Ectodermal cell (in vitro differentiated cells): ENCODE measurements around the gene PTGES3L.
A peak's percentile ranks its signal among the peaks of the same experiment; 100 is the strongest.

Source experiments
- H3K27ac ChIP-seq: 2 replicates; pipeline ENCODE4 v1.7.0; 2013; ENCODE audit warnings: mild to moderate bottlenecking, low read depth, low read length; ENCODE audit not compliant: insufficient read depth, poor library complexity, severe bottlenecking
- H3K27me3 ChIP-seq: 2 replicates; pipeline ENCODE4 v1.7.0; 2013; ENCODE audit warnings: mild to moderate bottlenecking, low read length; ENCODE audit not compliant: insufficient read depth, control insufficient read depth, poor library complexity, severe bottlenecking
- H3K36me3 ChIP-seq: one replicate; pipeline ENCODE4 v1.7.0; 2013; ENCODE audit warnings: low read length; ENCODE audit not compliant: control insufficient read depth, insufficient read depth
- H3K4me1 ChIP-seq: one replicate; pipeline ENCODE4 v1.7.0; 2013; ENCODE audit warnings: low read length; ENCODE audit not compliant: control insufficient read depth, insufficient read depth
- H3K4me3 ChIP-seq: 2 replicates; pipeline ENCODE4 v1.7.0; 2013; ENCODE audit warnings: low read depth, low read length, control low read depth; ENCODE audit not compliant: insufficient read depth
- H3K9me3 ChIP-seq: 2 replicates; pipeline ENCODE4 v1.7.0; 2013; ENCODE audit warnings: mild to moderate bottlenecking, low read length, moderate library complexity; ENCODE audit not compliant: control insufficient read depth
- WGBS, 2 experiments: methylation state at CpG; one replicate each; pipeline ENCODE4 v1.1.7; 2013; ENCODE audit warnings: missing lambda C conversion rate in 2 of 2; 5-methylcytosine and 5-hydroxymethylcytosine counted together

The PTGES3L gene

DNA sequence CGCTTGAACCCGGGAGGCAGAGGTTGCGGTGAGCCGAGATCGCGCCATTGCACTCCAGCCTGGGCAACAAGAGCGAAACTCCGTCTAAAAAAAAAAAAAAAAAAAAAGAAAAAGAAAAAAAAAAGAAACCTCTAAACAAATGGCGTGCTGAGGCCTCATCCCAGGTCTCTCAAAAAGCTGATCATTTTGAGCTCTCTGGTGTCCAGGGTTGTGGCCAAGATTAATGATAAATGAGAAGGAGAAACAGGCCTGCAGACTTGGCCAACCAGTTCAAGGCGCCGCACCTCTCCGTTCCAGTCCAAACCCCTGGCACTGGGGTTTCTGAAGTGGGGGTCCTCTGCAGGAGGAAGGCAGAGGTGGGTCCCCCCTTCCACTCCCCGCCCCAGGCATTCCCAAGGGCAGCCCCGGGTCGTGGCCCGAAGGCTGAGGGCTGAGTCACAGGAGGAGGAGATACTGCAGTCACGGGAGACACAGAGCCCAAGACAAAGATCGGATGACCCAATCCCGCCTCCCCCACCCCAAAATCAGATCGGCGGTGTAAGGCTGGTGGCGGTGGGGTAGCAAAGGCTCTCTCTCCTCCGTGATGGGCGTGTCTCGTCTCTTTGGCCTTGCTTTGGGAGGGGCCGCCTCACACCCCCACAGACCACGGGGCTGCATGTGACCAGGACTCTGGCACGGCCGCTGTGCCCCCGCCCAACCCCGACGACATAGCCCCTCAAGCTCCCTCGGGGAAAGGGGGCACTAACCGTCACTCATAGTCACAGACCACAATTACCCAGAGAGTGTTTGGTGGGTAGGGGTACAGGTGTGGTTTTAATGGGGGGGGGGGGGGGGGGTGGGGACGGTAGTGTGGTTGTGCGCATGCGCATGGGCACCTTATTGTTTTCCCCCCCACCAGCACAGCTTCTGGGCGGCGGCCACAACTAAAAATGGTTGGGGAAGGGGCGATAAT lies 41.2 kb upstream of the PTGES3L start:
- Histone ChIP-seq H3K4me3 (peak overlapping the region; percentile 97), H3K27me3 (no peaks in the 10 kb centered on the region), H3K4me1 (peaks cover 33% of the 10 kb centered on the region), H3K36me3 (peaks cover 5% of the 10 kb centered on the region), H3K9me3 (no peaks in the 10 kb centered on the region), H3K27ac (peak overlapping the region; percentile 50)
- 7 to 15% methylated on average over 26 to 36 of the region's 40 CpGs for WGBS, 2 experiments

DNA sequence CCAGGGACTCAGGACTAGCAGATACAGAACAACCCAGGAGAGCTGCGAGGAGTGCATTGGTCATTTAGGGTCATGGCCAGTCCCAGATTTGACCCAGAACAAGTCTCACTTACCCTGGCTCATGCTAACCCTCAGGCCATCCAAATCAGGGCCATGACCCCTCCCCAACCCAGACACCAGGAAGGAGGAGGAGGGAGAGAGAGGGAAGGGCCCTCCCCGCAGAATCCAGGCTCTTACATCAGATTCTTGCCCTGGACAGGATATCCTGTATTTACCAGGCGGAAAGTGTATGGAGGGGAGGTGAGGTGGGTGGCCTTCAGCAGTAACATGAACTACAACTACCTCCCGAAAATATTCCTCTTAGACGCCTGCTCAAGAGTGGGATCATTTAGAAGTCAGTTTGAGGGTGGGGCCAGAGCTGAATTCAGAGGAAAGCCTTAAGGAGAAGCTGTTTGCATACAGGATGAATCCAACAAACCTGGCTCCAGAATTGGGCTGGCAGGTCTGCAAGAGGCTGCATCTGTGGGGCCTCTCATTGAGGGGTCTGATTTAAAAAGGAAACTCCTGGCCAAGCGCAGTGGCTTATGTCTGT lies 40.2 kb upstream of the PTGES3L start:
- Histone ChIP-seq H3K4me1 (peaks cover 37% of the 10 kb centered on the region), H3K27me3 (no peaks in the 10 kb centered on the region), H3K9me3 (no peaks in the 10 kb centered on the region), H3K4me3 (no peak overlapping the region), H3K36me3 (peaks cover 5% of the 10 kb centered on the region), H3K27ac (no peak overlapping the region)
- 82 to 86% methylated on average over 6 of the region's 6 CpGs for WGBS, 2 experiments

DNA sequence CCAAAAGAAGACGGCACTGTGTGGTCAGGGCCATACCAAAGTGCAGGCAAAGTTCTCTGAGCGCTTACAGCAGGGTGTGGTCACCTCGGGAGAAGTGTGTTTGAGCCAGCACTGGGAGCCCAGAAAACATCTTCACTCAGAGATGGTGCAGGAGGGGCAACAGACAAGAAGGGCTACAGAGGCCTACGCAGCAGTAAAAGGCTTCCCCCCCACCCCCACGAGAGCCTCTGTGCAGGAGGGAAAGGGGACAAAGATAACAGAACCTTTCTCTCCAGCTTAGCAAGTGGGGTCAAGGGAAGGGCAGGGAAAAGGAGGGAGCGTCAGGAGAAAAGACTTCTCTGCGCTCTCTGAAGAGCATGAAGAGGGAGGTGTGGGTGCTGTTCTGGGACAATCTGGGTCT lies 39.5 kb upstream of the PTGES3L start:
- Histone ChIP-seq H3K27ac (no peak overlapping the region), H3K36me3 (peaks cover 5% of the 10 kb centered on the region), H3K27me3 (no peaks in the 10 kb centered on the region), H3K4me1 (peaks cover 41% of the 10 kb centered on the region), H3K4me3 (no peak overlapping the region), H3K9me3 (no peaks in the 10 kb centered on the region)
- WGBS, 2 experiments, result 77 to 82% methylated on average over 7 of the region's 7 CpGs

DNA sequence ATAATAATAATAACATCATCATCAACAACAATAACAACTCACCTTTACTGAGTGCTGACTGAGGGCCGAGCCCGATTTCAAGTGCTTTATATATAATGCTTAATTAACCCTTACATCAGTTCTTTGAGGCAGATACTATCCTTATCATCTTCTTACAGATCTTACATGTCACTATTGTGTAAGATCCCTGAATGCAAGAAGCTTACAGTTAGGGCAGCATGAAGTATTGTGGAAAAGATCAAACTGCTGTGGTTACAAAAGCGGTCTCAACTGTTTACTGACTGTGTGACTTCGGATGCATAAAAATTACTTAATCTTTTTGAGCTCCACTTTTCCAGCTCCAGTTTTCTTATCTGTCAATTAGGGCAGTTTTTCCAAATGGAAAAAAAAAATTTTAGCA lies 39.1 kb upstream of the PTGES3L start:
- Histone ChIP-seq H3K4me3 (no peak overlapping the region), H3K27ac (no peak overlapping the region), H3K36me3 (peaks cover 5% of the 10 kb centered on the region), H3K9me3 (no peaks in the 10 kb centered on the region), H3K27me3 (no peaks in the 10 kb centered on the region), H3K4me1 (peaks cover 41% of the 10 kb centered on the region)
- 92 to 94% methylated on average over 4 of the region's 4 CpGs for WGBS, 2 experiments

DNA sequence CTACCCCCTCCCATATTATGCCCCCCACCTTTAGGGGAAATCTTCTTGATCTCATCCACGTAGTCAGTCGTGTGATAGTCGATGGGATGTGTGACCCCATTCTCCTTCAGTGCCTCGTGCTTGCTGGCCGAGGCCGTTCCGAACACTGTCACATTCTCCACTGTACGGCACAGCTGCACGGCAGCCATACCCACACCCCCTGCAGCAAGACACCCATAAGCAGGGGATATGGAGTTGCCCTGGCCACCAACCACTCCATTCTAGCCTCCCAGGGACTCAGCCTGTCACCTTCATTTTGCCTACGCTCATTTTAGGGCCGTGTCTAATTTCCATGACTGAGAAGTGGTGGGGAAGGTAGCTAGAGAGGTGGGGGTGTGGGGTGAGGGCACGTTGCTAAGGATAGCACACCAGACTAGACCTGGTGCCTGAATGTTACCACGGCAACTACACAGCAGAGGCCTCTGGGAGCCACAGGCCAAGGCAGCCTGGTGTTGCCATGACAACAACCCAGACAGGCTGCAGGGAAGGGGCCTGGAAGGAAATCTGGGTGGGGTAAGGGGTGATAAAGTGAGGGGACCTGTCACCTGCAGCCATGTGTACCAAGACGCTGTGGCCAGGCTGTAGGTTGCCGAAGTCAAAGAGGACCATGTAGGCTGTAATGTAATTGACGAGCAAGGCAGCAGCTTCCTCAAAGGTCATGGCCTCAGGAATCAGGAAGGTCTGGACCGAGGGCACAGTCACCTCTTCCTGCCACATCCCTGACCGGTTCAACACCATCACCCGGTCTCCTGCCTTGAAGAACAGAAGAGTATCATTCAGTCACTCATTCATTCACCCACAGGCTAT lies 38.4 kb upstream of the PTGES3L start:
- H3K36me3 ChIP-seq, result peaks cover 5% of the 10 kb centered on the region
- WGBS, 2 experiments, result 83 to 85% methylated on average over 19 of the region's 19 CpGs
- H3K4me3 ChIP-seq, result no peak overlapping the region
- H3K4me1 ChIP-seq, result peaks cover 41% of the 10 kb centered on the region
- H3K27ac ChIP-seq, result peak overlapping the region; percentile 69
- H3K9me3 ChIP-seq, result no peaks in the 10 kb centered on the region
- no peaks in the 10 kb centered on the region for H3K27me3 ChIP-seq

DNA sequence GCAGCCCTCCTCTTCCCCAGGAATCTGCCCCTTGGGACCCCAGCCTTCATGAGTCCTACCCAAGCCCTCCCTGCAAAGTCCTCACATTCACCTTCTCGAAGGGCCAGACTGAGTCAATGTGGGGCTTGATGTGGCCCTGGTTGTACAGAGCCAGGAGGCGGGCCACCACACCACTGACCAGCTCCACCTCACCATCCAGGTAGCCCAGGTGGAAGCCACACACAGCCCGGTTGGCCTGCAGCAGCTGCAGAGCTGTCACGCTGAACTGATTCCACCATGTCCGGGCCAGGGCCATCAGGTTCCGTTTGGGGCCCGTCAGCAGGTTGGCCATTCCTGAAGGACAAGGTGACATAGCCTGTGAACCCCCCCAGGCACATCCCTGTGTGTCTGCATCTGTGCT lies 36.3 kb upstream of the PTGES3L start:
- H3K9me3 ChIP-seq, result no peaks in the 10 kb centered on the region
- WGBS, 2 experiments, result 95 to 96% methylated on average over 7 of the region's 7 CpGs
- no peak overlapping the region for H3K4me3 ChIP-seq
- peaks cover 41% of the 10 kb centered on the region for H3K4me1 ChIP-seq
- no peak overlapping the region for H3K27ac ChIP-seq
- peaks cover 5% of the 10 kb centered on the region for H3K36me3 ChIP-seq
- H3K27me3 ChIP-seq, result no peaks in the 10 kb centered on the region

DNA sequence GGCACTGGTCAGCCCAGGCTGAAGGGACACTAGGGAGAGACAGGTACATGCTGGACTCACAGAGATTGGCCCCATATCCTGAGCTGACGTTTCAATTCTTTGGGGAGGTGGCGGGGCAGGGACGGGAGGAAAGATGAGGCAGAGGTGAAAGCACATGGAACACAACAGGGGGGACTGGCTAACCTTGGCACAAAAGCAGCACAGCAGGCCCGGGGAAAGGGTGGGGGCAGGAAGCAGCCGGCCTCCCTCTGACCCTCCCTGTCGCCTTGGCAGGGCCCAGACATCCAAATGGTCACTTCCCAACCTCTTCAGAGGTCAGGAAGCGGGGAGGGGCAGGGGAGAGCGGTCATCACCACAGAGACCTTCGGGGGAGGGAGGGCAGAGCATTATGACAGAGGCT lies 35.7 kb upstream of the PTGES3L start:
- Histone ChIP-seq H3K4me1 (peaks cover 41% of the 10 kb centered on the region), H3K27me3 (no peaks in the 10 kb centered on the region), H3K4me3 (no peak overlapping the region), H3K9me3 (no peaks in the 10 kb centered on the region), H3K36me3 (peaks cover 5% of the 10 kb centered on the region), H3K27ac (no peak overlapping the region)
- WGBS, 2 experiments, result 74% methylated on average over 9 of the region's 9 CpGs

DNA sequence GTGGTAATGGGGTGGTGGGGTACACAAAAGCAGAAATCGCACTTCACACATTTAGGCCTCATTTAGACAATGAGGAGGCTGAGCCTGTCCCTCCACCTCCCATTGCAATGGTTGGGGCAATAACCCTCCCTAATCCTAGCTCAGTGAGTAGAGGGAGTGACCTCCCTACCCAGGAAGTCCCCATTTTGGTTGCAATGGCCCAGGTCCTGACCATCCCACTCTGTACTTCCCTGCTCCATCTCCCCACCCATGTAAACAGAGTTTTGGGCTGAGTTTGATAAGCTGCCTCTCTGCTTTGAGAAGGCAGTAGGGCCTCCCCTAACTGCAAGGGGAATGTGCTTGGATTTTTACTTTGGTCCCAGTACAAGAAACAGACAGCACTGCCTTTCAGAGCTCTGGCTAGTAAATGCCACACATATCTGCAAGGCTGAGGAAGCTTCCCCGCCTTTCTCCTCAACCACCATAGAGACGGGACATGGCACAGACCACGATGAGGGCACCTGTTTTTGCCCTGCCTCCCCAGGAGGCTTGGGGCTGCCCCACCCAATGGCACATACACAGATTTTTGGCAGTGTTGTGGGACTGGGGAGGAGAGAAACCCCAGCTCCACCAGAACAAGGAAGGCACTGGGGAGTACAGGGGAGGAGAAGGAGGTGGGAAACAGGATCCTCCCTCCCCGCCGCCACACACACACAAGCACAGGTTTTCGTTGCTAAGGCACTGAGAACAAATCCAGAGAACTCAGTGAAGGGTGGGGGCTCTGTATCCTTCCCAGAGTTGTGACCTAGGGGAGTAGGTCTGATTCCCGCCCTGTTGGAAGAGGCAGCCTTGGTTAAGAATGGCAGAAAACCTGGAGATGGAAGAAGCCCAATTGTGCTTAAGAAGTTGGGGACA lies 35.0 kb upstream of the PTGES3L start:
- Histone ChIP-seq H3K4me3 (no peak overlapping the region), H3K27me3 (no peaks in the 10 kb centered on the region), H3K4me1 (peaks cover 34% of the 10 kb centered on the region), H3K9me3 (no peaks in the 10 kb centered on the region), H3K27ac (no peak overlapping the region), H3K36me3 (peaks cover 5% of the 10 kb centered on the region)
- WGBS, 2 experiments, result 87 to 89% methylated on average over 8 of the region's 8 CpGs

DNA sequence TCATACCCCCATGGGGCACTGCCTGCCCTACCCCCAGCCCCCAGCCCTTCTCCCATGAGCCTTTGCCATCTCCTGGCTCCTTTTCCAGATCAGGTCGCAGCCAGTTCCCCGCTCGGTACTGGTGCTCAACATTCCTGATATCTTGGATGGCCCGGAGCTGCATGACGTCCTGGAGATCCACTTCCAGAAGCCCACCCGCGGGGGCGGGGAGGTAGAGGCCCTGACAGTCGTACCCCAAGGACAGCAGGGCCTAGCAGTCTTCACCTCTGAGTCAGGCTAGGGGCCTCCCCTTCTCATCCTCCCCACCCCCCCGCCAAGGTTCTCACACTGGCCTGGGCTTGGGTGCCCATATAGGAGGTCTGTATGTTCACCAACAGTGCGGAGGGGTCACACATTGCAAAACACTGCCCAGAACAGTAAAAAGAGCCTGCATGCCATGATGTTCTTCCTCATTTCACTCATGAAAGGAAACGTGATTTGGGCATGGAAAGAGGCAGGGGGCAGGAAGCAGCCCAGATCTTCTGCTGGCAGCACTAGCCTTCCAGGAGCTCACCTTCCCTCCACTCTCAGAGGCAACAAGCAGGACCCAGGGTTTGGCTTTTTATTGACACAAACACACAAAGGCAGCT lies 34.3 kb upstream of the PTGES3L start:
- no peak overlapping the region for H3K4me3 ChIP-seq
- H3K27me3 ChIP-seq, result no peaks in the 10 kb centered on the region
- H3K4me1 ChIP-seq, result peaks cover 28% of the 10 kb centered on the region
- H3K9me3 ChIP-seq, result no peaks in the 10 kb centered on the region
- H3K36me3 ChIP-seq, result peaks cover 5% of the 10 kb centered on the region
- H3K27ac ChIP-seq, result no peak overlapping the region
- WGBS, 2 experiments, result 93% methylated on average over 12 of the region's 12 CpGs
